GM19395 (cell line): ENCODE results near the gene SFMBT2.

Source experiments
- ATAC-seq: cut with Tn5 transposase; IDR thresholded peaks from one replicate; pipeline ENCODE4 v1.9.1; 2021; ENCODE audit warnings: mild to moderate bottlenecking, moderate library complexity; ENCODE audit not compliant: unreplicated experiment

Gene SFMBT2

GRCh38 chr10:7275761-7276440 is 134.9 kb downstream of the SFMBT2 start:
- no peak for ATAC-seq

- no peak for ATAC-seq
Measured at GRCh38 chr10:7274293-7274692, 136.5 kb downstream of the SFMBT2 start.

- no peak for ATAC-seq
Measured at GRCh38 chr10:7272008-7272407, 138.8 kb downstream of the SFMBT2 start.

- no peak for ATAC-seq
Measured at GRCh38 chr10:7269988-7270387, 140.8 kb downstream of the SFMBT2 start.

GRCh38 chr10:7267142-7267541 is 143.7 kb downstream of the SFMBT2 start:
- no peak for ATAC-seq

- no peak for ATAC-seq
Measured at GRCh38 chr10:7265396-7266123, 145.3 kb downstream of the SFMBT2 start.

GRCh38 chr10:7264313-7264756 is 146.5 kb downstream of the SFMBT2 start:
- ATAC-seq: no peak

GRCh38 chr10:7263616-7264015 is 147.2 kb downstream of the SFMBT2 start:
- ATAC-seq: no peak

- ATAC-seq: no peak
Measured at GRCh38 chr10:7261351-7261750, 149.5 kb downstream of the SFMBT2 start.

GRCh38 chr10:7260912-7261311 is 149.9 kb downstream of the SFMBT2 start:
- ATAC-seq: no peak

- ATAC-seq: peak; percentile 76
Measured at GRCh38 chr10:7260412-7260900, 150.4 kb downstream of the SFMBT2 start.

GRCh38 chr10:7258948-7259523 is 151.8 kb downstream of the SFMBT2 start:
- ATAC-seq: peak; percentile 75

- no peak for ATAC-seq
Measured at GRCh38 chr10:7255517-7255916, 155.3 kb downstream of the SFMBT2 start.

GRCh38 chr10:7251696-7252465 is 159.0 kb downstream of the SFMBT2 start:
- no peak for ATAC-seq

- no peak for ATAC-seq
Measured at GRCh38 chr10:7250236-7250635, 160.6 kb downstream of the SFMBT2 start.

GRCh38 chr10:7248585-7249164 is 162.2 kb downstream of the SFMBT2 start:
- ATAC-seq: no peak

- no peak for ATAC-seq
Measured at GRCh38 chr10:7248148-7248547, 162.7 kb downstream of the SFMBT2 start.

- ATAC-seq: no peak
Measured at GRCh38 chr10:7245505-7245904, 165.3 kb downstream of the SFMBT2 start.

- ATAC-seq: peak; percentile 90
Measured at GRCh38 chr10:7243873-7244272, 167.0 kb downstream of the SFMBT2 start.

GRCh38 chr10:7243139-7243538 is 167.7 kb downstream of the SFMBT2 start:
- ATAC-seq: no peak
